Dedifferentiated amniotic fluid mesenchymal stem cell (primary cell): ENCODE measurements around the gene SLC38A6.
A peak's percentile ranks its signal among the peaks of the same experiment; 100 is the strongest.

Experiments used
- DNase-seq: peaks from one replicate; pipeline ENCODE4 v3.0.0-alpha.2; 2016; ENCODE audit errors: extremely low spot score

Gene SLC38A6

GRCh38 chr14:60980811-60981632 is at the start of gene SLC38A6, which contains the start of gene TRMT5:
Gene SLC38A6, plus strand, starts transcription at chr14:60981245. Its CDS starts 33 bp downstream, at chr14:60981278.
Gene TRMT5, minus strand, starts transcription at chr14:60981079. Its CDS starts 106 bp downstream, at chr14:60980973.
- DNase-seq, result peak; percentile 96

- DNase-seq, result no peak
Observed at GRCh38 chr14:60933920-60934655, 47.0 kb upstream of the SLC38A6 start.

- DNase-seq, result no peak
Observed at GRCh38 chr14:60935319-60935718, 45.7 kb upstream of the SLC38A6 start.

- DNase-seq, result no peak
Observed at GRCh38 chr14:60943637-60944032, 37.4 kb upstream of the SLC38A6 start.

- no peak for DNase-seq
Observed at GRCh38 chr14:60944204-60944603, 36.8 kb upstream of the SLC38A6 start.

- no peak for DNase-seq
Observed at GRCh38 chr14:60945984-60946383, 35.1 kb upstream of the SLC38A6 start.

GRCh38 chr14:60946773-60947172 is 34.3 kb upstream of the SLC38A6 start:
- no peak for DNase-seq

- DNase-seq, result peak; percentile 59
Observed at GRCh38 chr14:60951776-60952435, 29.1 kb upstream of the SLC38A6 start.

GRCh38 chr14:60956202-60956601 is 24.8 kb upstream of the SLC38A6 start:
- no peak for DNase-seq

GRCh38 chr14:60956632-60957031 is 24.4 kb upstream of the SLC38A6 start:
- no peak for DNase-seq

GRCh38 chr14:60958146-60958545 is 22.9 kb upstream of the SLC38A6 start:
- no peak for DNase-seq

- DNase-seq, result no peak
Observed at GRCh38 chr14:60963761-60964160, 17.3 kb upstream of the SLC38A6 start.

- DNase-seq, result no peak
Observed at GRCh38 chr14:60964904-60965303, 16.1 kb upstream of the SLC38A6 start.

- peak; percentile 70 for DNase-seq
Observed at GRCh38 chr14:60965402-60965801, 15.6 kb upstream of the SLC38A6 start.

GRCh38 chr14:60968099-60968498 is 12.9 kb upstream of the SLC38A6 start:
- no peak for DNase-seq

GRCh38 chr14:60968671-60969070 is 12.4 kb upstream of the SLC38A6 start:
- no peak for DNase-seq

- DNase-seq, result no peak
Observed at GRCh38 chr14:60970146-60970545, 10.9 kb upstream of the SLC38A6 start.

- no peak for DNase-seq
Observed at GRCh38 chr14:60971271-60971670, 9.8 kb upstream of the SLC38A6 start.

GRCh38 chr14:60972295-60972694 is 8.8 kb upstream of the SLC38A6 start:
- no peak for DNase-seq

- no peak for DNase-seq
Observed at GRCh38 chr14:60973070-60973469, 8.0 kb upstream of the SLC38A6 start.

GRCh38 chr14:60974090-60974651 is 6.9 kb upstream of the SLC38A6 start:
- DNase-seq, result no peak

GRCh38 chr14:60975551-60975950 is 5.5 kb upstream of the SLC38A6 start:
- DNase-seq, result no peak
